ENCODE data around the gene PIGZ.

The PIGZ gene

GRCh38 chr3:196981657-196982056, 13.0 kb upstream of the PIGZ start:
- no peak for DNase-seq

GRCh38 chr3:196979545-196979944, 10.9 kb upstream of the PIGZ start:
- no peak for DNase-seq

GRCh38 chr3:196976941-196977340, 8.3 kb upstream of the PIGZ start:
- no peak for DNase-seq

- no peak for DNase-seq
Measured at GRCh38 chr3:196975349-196975748, 6.7 kb upstream of the PIGZ start.

GRCh38 chr3:196974661-196975060, 6.0 kb upstream of the PIGZ start:
- DNase-seq, result no peak

GRCh38 chr3:196971094-196971698, 2.6 kb upstream of the PIGZ start:
- DNase-seq, result no peak

- no peak for DNase-seq
Measured at GRCh38 chr3:196970547-196971093, 2.0 kb upstream of the PIGZ start.

- DNase-seq, result peak; percentile 66 to 77
Measured at GRCh38 chr3:196969660-196970546, 1.3 kb upstream of the PIGZ start.

GRCh38 chr3:196969134-196969659, 564 bp upstream of the PIGZ start:
- DNase-seq, result peak; percentile 28 to 43

GRCh38 chr3:196967412-196968232, 1.0 kb downstream of the PIGZ start:
- DNase-seq, result no peak

- no peak for DNase-seq
Measured at GRCh38 chr3:196966526-196967401, 1.9 kb downstream of the PIGZ start.

GRCh38 chr3:196965804-196966173, 2.8 kb downstream of the PIGZ start:
- DNase-seq, result no peak

GRCh38 chr3:196965112-196965803, 3.4 kb downstream of the PIGZ start:
- DNase-seq, result no peak

- no peak for DNase-seq
Measured at GRCh38 chr3:196963631-196963953, 5.0 kb downstream of the PIGZ start.

GRCh38 chr3:196962930-196963630, 5.6 kb downstream of the PIGZ start:
- no peak for DNase-seq

GRCh38 chr3:196962108-196962929, 6.3 kb downstream of the PIGZ start:
- no peak for DNase-seq

- no peak for DNase-seq
Measured at GRCh38 chr3:196954832-196955231, 13.8 kb downstream of the PIGZ start.

- no peak for DNase-seq
Measured at GRCh38 chr3:196951371-196951770, 17.3 kb downstream of the PIGZ start.

GRCh38 chr3:196949750-196950149, 18.9 kb downstream of the PIGZ start:
- no peak for DNase-seq

GRCh38 chr3:196949285-196949619, 19.4 kb downstream of the PIGZ start:
- no peak for DNase-seq
